ENCODE data around the gene TMEM258.

The TMEM258 gene

DNA sequence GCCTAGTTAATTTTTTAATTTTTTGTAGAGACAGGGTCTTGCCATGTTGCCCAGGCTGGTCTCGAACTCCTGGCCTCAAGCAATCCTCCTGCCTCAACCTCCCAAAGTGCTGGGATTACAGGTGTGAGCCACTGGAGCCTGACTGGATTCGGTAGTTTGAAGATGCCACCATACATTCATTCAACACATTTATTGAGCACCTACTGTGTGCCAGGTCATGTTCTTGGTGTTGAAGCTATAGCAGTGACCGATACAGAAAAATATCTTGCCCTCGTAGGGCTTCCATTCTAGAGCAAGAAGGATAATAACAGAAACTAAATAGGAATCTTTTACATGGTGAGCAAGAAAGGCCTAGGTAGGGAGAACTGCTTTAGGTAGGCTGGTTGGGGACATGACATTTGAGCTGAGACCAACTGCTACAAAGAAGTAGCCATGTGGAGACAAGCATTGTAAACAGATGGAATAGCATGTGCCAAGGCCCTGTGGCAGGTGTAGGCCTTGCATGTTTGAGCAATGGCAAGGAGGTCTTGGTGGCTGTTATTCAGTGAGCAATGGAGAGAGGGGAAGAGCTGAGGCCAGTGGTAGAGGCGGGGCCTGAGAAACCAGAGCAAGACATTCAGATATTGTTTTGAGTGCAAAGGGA lies 41.6 kb downstream of the TMEM258 start:
- Histone ChIP-seq H3K36me3 (ENCODE audit: control insufficient read depth in 1 of 2, insufficient read depth in 2 of 2, low read length in 2 of 2) (no peaks in the 10 kb centered on the region), H3K9ac (ENCODE audit: low read depth in 1 of 2, low read length in 2 of 2) (no peak overlapping the region), H3K27me3 (ENCODE audit: control insufficient read depth in 1 of 2, insufficient read depth in 2 of 2, low read length in 2 of 2) (peaks cover 0 to 3% of the 10 kb centered on the region in 2 donors), H3K4me1 (ENCODE audit: control insufficient read depth in 1 of 2, insufficient read depth in 2 of 2, low read length in 2 of 2) (peaks cover 35 to 36% of the 10 kb centered on the region in 2 donors), H3K27ac (ENCODE audit: low read depth, low read length) (no peak overlapping the region), H3K4me3 (ENCODE audit: low read depth in 1 of 2, low read length in 2 of 2) (no peak overlapping the region), H3K9me3 (ENCODE audit: control insufficient read depth in 1 of 2, low read length in 2 of 2) (no peaks in the 10 kb centered on the region)

DNA sequence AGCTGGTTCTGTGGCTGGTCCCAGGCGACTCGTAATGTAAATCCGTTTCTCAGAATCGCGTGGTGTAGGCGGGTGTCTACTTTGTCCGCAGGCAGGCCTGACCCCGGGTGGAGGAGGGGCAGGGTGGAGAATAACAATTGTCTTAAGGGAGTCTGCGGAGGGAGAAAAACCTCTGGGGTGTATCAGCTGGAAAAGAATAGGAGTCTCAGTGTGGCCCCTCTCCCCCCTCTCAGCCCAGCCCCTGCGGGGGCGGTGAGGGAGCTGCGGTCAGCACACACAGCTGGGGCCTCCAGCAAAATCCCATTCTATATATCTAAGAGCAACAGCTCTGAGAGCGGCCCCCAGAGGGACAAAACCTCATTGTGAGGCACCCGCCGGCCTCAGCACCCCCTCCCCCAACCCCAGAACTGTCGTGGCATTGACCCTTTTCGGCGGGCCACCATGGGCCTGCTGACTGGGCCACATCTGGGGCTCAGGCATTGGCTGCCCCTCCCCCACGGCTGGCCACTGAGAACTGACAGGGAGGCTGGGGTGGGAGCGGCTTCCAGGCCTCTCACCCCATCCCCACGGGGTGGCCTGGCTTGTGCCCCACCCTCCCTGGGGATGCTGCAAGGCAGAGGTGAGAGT lies 42.7 kb downstream of the TMEM258 start:
- Histone ChIP-seq H3K36me3 (ENCODE audit: control insufficient read depth in 1 of 2, insufficient read depth in 2 of 2, low read length in 2 of 2) (no peaks in the 10 kb centered on the region), H3K27ac (ENCODE audit: low read depth, low read length) (no peak overlapping the region), H3K4me1 (ENCODE audit: control insufficient read depth in 1 of 2, insufficient read depth in 2 of 2, low read length in 2 of 2) (peaks cover 24 to 29% of the 10 kb centered on the region in 2 donors), H3K4me3 (ENCODE audit: low read depth in 1 of 2, low read length in 2 of 2) (no peak overlapping the region), H3K9me3 (ENCODE audit: control insufficient read depth in 1 of 2, low read length in 2 of 2) (no peaks in the 10 kb centered on the region), H3K27me3 (ENCODE audit: control insufficient read depth in 1 of 2, insufficient read depth in 2 of 2, low read length in 2 of 2) (peaks cover 0 to 3% of the 10 kb centered on the region in 2 donors), H3K9ac (ENCODE audit: low read depth in 1 of 2, low read length in 2 of 2) (no peak overlapping the region)

DNA sequence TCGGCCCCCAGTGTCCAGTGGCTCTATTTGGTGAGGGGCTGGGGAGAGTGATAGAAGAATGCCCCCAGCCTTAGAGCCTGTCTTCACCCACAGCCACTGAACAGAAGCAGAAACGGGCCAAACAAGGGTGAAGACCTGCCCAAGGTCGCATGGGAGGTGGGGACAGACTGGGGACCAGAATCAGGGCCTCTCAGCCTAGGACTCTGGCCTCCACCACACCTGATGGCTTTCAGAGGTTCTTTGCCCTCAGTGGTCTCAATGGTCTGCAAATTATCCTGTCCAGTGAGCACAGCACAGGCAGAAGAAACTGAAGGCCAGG lies 44.5 kb downstream of the TMEM258 start:
- H3K4me3 ChIP-seq (ENCODE audit: low read depth in 1 of 2, low read length in 2 of 2) = peak overlapping the region in 1 of 2 donors; percentile 32
- H3K36me3 ChIP-seq (ENCODE audit: control insufficient read depth in 1 of 2, insufficient read depth in 2 of 2, low read length in 2 of 2) = no peaks in the 10 kb centered on the region
- H3K27me3 ChIP-seq (ENCODE audit: control insufficient read depth in 1 of 2, insufficient read depth in 2 of 2, low read length in 2 of 2) = peaks cover 0 to 3% of the 10 kb centered on the region in 2 donors
- H3K27ac ChIP-seq (ENCODE audit: low read depth, low read length) = no peak overlapping the region
- H3K4me1 ChIP-seq (ENCODE audit: control insufficient read depth in 1 of 2, insufficient read depth in 2 of 2, low read length in 2 of 2) = peaks cover 13 to 19% of the 10 kb centered on the region in 2 donors
- no peak overlapping the region for H3K9ac ChIP-seq (ENCODE audit: low read depth in 1 of 2, low read length in 2 of 2)
- no peaks in the 10 kb centered on the region for H3K9me3 ChIP-seq (ENCODE audit: control insufficient read depth in 1 of 2, low read length in 2 of 2)

- no peaks in the 10 kb centered on the region for H3K9me3 ChIP-seq (ENCODE audit: control insufficient read depth in 1 of 2, low read length in 2 of 2)
- H3K27me3 ChIP-seq (ENCODE audit: control insufficient read depth in 1 of 2, insufficient read depth in 2 of 2, low read length in 2 of 2) = peaks cover 0 to 3% of the 10 kb centered on the region in 2 donors
- peak overlapping the region in 1 of 2 donors; percentile 32 for H3K4me3 ChIP-seq (ENCODE audit: low read depth in 1 of 2, low read length in 2 of 2)
- no peaks in the 10 kb centered on the region for H3K36me3 ChIP-seq (ENCODE audit: control insufficient read depth in 1 of 2, insufficient read depth in 2 of 2, low read length in 2 of 2)
- no peak overlapping the region for H3K27ac ChIP-seq (ENCODE audit: low read depth, low read length)
- H3K4me1 ChIP-seq (ENCODE audit: control insufficient read depth in 1 of 2, insufficient read depth in 2 of 2, low read length in 2 of 2) = peaks cover 13 to 16% of the 10 kb centered on the region in 2 donors
- H3K9ac ChIP-seq (ENCODE audit: low read depth in 1 of 2, low read length in 2 of 2) = peak overlapping the region; percentile 38 to 39
Observed at GRCh38 chr11:61747192-61747966, 45.0 kb downstream of the TMEM258 start.

DNA sequence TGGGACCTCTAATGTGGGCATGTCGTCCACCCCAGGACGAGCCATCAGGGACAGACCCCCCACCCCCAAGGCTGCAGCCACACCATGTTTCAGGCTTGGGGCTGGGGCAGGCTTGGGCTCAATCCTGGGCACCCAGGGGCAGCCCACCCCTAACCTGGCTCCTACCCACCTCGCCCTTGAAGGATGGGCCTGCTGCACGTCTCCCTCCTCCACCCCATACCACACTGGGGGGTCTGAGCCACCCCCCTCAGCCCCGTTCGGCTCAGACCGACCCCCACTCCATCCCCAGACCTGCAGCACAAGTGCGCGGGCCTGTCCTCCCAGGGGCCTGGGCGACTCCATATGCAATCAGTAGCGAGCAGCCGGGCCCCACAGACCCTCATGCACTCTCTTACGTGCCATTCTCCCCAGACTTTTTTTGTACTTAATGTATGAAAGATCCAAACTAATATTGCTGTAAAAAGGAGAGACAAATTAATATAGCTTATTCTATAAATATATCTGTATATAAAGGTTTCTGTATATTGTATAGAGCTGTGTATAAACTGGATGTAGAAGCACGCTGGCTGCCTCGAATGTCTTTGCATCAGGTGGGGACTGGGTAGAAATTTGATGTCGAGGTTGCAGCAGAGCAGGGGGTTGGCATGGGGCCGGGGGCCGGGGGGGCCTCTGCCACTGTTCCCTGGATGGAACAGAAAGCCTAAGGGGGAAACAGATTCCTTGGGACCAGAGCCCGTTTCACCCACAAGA lies 45.8 kb downstream of the TMEM258 start:
- no peak overlapping the region for H3K9ac ChIP-seq (ENCODE audit: low read depth in 1 of 2, low read length in 2 of 2)
- H3K27me3 ChIP-seq (ENCODE audit: control insufficient read depth in 1 of 2, insufficient read depth in 2 of 2, low read length in 2 of 2) = peaks cover 0 to 3% of the 10 kb centered on the region in 2 donors
- H3K4me1 ChIP-seq (ENCODE audit: control insufficient read depth in 1 of 2, insufficient read depth in 2 of 2, low read length in 2 of 2) = peaks cover 11 to 13% of the 10 kb centered on the region in 2 donors
- no peak overlapping the region for H3K4me3 ChIP-seq (ENCODE audit: low read depth in 1 of 2, low read length in 2 of 2)
- H3K36me3 ChIP-seq (ENCODE audit: control insufficient read depth in 1 of 2, insufficient read depth in 2 of 2, low read length in 2 of 2) = peaks cover 0 to 5% of the 10 kb centered on the region in 2 donors
- H3K27ac ChIP-seq (ENCODE audit: low read depth, low read length) = no peak overlapping the region
- no peaks in the 10 kb centered on the region for H3K9me3 ChIP-seq (ENCODE audit: control insufficient read depth in 1 of 2, low read length in 2 of 2)

GRCh38 chr11:61745781-61746441 lies 46.5 kb downstream of the TMEM258 start:
- peaks cover 3 to 10% of the 10 kb centered on the region in 2 donors for H3K36me3 ChIP-seq (ENCODE audit: control insufficient read depth in 1 of 2, insufficient read depth in 2 of 2, low read length in 2 of 2)

GRCh38 chr11:61744609-61745156 lies 47.7 kb downstream of the TMEM258 start:
- Histone ChIP-seq H3K36me3 (ENCODE audit: control insufficient read depth in 1 of 2, insufficient read depth in 2 of 2, low read length in 2 of 2) (peaks cover 3 to 21% of the 10 kb centered on the region in 2 donors), H3K4me3 (ENCODE audit: low read depth in 1 of 2, low read length in 2 of 2) (no peak overlapping the region), H3K4me1 (ENCODE audit: control insufficient read depth in 1 of 2, insufficient read depth in 2 of 2, low read length in 2 of 2) (peaks cover 11 to 13% of the 10 kb centered on the region in 2 donors), H3K27ac (ENCODE audit: low read depth, low read length) (no peak overlapping the region), H3K9ac (ENCODE audit: low read depth in 1 of 2, low read length in 2 of 2) (no peak overlapping the region), H3K27me3 (ENCODE audit: control insufficient read depth in 1 of 2, insufficient read depth in 2 of 2, low read length in 2 of 2) (no peaks in the 10 kb centered on the region), H3K9me3 (ENCODE audit: control insufficient read depth in 1 of 2, low read length in 2 of 2) (no peaks in the 10 kb centered on the region)

More at GRCh38 chr11:61745781-61746441, 46.5 kb downstream of the TMEM258 start:
- no peak overlapping the region for H3K27ac ChIP-seq (ENCODE audit: low read depth, low read length)
- no peaks in the 10 kb centered on the region for H3K27me3 ChIP-seq (ENCODE audit: control insufficient read depth in 1 of 2, insufficient read depth in 2 of 2, low read length in 2 of 2)
- no peak overlapping the region for H3K9ac ChIP-seq (ENCODE audit: low read depth in 1 of 2, low read length in 2 of 2)
- H3K4me1 ChIP-seq (ENCODE audit: control insufficient read depth in 1 of 2, insufficient read depth in 2 of 2, low read length in 2 of 2) = peaks cover 11 to 13% of the 10 kb centered on the region in 2 donors
- H3K9me3 ChIP-seq (ENCODE audit: control insufficient read depth in 1 of 2, low read length in 2 of 2) = no peaks in the 10 kb centered on the region
- no peak overlapping the region for H3K4me3 ChIP-seq (ENCODE audit: low read depth in 1 of 2, low read length in 2 of 2)

GRCh38 chr11:61744181-61744580 lies 48.2 kb downstream of the TMEM258 start:
- H3K36me3 ChIP-seq (ENCODE audit: control insufficient read depth in 1 of 2, insufficient read depth in 2 of 2, low read length in 2 of 2) = peaks cover 3 to 23% of the 10 kb centered on the region in 2 donors
- no peak overlapping the region for H3K27ac ChIP-seq (ENCODE audit: low read depth, low read length)
- H3K9me3 ChIP-seq (ENCODE audit: control insufficient read depth in 1 of 2, low read length in 2 of 2) = no peaks in the 10 kb centered on the region
- no peak overlapping the region for H3K4me3 ChIP-seq (ENCODE audit: low read depth in 1 of 2, low read length in 2 of 2)
- peaks cover 11 to 13% of the 10 kb centered on the region in 2 donors for H3K4me1 ChIP-seq (ENCODE audit: control insufficient read depth in 1 of 2, insufficient read depth in 2 of 2, low read length in 2 of 2)
- no peaks in the 10 kb centered on the region for H3K27me3 ChIP-seq (ENCODE audit: control insufficient read depth in 1 of 2, insufficient read depth in 2 of 2, low read length in 2 of 2)
- H3K9ac ChIP-seq (ENCODE audit: low read depth in 1 of 2, low read length in 2 of 2) = no peak overlapping the region

- H3K36me3 ChIP-seq (ENCODE audit: control insufficient read depth in 1 of 2, insufficient read depth in 2 of 2, low read length in 2 of 2) = peaks cover 3 to 23% of the 10 kb centered on the region in 2 donors
- H3K27ac ChIP-seq (ENCODE audit: low read depth, low read length) = no peak overlapping the region
- peaks cover 11 to 13% of the 10 kb centered on the region in 2 donors for H3K4me1 ChIP-seq (ENCODE audit: control insufficient read depth in 1 of 2, insufficient read depth in 2 of 2, low read length in 2 of 2)
- H3K9ac ChIP-seq (ENCODE audit: low read depth in 1 of 2, low read length in 2 of 2) = no peak overlapping the region
- no peak overlapping the region for H3K4me3 ChIP-seq (ENCODE audit: low read depth in 1 of 2, low read length in 2 of 2)
- H3K9me3 ChIP-seq (ENCODE audit: control insufficient read depth in 1 of 2, low read length in 2 of 2) = no peaks in the 10 kb centered on the region
- no peaks in the 10 kb centered on the region for H3K27me3 ChIP-seq (ENCODE audit: control insufficient read depth in 1 of 2, insufficient read depth in 2 of 2, low read length in 2 of 2)
Observed at GRCh38 chr11:61743486-61744095, 48.8 kb downstream of the TMEM258 start.
